ENCODE measurements around the gene SGMS2. TPM values are rescaled to one million over a fixed set of nuclear protein-coding genes. Genes with fewer than 3 reads are reported as not detected.
"Not testable (repeated sequence)": the region's sequence is repeated elsewhere in the genome, so short reads cannot be mapped to it uniquely, and the experiment has no call there.

Gene SGMS2
- total RNA-seq, 1 experiment from 2014 or later = 0.72 TPM

DNA sequence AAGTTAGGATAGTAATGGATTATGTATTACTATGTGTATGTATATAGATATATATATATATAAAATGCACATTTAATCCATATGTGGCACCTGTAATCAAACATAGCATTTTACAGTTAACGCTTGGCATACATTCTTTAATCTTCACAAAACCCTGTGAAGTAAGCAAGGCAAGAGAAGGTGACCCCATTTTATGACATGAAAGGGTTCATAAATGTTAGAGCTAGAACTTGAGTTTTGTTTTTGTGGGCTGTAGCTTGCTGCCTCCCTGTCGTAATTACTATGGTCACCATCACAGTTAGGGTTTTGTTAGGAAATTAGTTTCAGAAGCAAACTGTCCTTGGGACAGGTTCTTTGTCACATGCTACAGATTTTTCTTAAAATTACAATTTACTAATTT, 92.8 kb downstream of the SGMS2 start (continued):
- TF ChIP-seq, protein P1, sequence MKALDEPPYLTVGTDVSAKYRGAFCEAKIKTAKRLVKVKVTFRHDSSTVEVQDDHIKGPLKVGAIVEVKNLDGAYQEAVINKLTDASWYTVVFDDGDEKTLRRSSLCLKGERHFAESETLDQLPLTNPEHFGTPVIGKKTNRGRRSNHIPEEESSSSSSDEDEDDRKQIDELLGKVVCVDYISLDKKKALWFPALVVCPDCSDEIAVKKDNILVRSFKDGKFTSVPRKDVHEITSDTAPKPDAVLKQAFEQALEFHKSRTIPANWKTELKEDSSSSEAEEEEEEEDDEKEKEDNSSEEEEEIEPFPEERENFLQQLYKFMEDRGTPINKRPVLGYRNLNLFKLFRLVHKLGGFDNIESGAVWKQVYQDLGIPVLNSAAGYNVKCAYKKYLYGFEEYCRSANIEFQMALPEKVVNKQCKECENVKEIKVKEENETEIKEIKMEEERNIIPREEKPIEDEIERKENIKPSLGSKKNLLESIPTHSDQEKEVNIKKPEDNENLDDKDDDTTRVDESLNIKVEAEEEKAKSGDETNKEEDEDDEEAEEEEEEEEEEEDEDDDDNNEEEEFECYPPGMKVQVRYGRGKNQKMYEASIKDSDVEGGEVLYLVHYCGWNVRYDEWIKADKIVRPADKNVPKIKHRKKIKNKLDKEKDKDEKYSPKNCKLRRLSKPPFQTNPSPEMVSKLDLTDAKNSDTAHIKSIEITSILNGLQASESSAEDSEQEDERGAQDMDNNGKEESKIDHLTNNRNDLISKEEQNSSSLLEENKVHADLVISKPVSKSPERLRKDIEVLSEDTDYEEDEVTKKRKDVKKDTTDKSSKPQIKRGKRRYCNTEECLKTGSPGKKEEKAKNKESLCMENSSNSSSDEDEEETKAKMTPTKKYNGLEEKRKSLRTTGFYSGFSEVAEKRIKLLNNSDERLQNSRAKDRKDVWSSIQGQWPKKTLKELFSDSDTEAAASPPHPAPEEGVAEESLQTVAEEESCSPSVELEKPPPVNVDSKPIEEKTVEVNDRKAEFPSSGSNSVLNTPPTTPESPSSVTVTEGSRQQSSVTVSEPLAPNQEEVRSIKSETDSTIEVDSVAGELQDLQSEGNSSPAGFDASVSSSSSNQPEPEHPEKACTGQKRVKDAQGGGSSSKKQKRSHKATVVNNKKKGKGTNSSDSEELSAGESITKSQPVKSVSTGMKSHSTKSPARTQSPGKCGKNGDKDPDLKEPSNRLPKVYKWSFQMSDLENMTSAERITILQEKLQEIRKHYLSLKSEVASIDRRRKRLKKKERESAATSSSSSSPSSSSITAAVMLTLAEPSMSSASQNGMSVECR (CRISPR knock-in tag; IDR thresholded peaks at IDR 0.05; ENCODE audit: borderline replicate concordance) = no peak
- TF ChIP-seq KAT7 (CRISPR knock-in tag; IDR thresholded peaks at IDR 0.05; ENCODE audit: borderline replicate concordance) (no peak), NR1H2 (CRISPR knock-in tag; IDR thresholded peaks at IDR 0.05) (no peak)

DNA sequence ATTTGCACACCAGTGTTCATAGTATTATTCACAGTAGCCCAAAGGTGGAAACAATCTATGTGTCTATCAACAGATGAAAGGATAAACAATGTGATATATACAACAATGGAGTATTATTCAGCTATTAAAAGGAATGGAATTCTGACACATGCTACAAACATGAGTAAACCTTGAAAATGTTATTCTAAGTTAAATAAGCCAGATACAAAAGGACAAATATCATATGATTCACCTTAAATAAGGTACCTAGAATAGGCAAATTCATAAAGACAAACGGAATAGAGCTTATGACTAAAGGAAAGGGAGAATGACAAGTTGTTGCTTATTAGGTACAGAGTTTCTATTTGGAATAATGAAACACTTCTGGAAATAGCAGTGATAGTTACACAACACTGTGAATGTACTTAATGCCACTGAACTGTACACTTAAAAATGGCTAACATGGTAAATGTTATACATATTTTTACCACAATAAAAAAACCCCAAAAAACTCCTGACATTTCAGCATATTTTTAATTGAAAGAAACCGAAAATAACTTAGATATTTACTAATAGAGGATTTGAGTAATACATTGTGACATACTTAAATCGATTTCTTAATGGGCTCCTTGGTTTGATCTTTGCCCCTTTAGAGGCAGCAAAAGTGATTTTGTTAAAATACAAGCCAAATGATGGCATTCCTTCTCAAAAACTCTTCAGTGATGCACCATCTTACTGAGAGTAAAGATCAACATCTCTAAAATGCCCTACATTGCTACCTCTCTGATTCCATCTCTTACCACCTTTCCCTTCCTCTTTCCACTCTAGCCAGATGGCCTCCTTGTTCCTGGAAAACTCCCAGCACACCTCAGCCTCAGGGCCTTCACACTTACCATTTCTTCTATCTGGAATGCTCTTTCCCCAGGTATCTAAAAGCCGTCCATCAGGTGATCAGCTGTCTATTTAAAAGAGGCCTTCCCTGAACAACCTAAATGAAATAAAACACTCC, 98.0 kb downstream of the SGMS2 start:
- POLR2A ChIA-PET = no interaction called here
- no peak overlapping the region for H3K4me3 Mint-ChIP-seq
- H3K4me1 Mint-ChIP-seq = no peaks in the 10 kb centered on the region
- peaks cover 3% of the 10 kb centered on the region for H3K27me3 Mint-ChIP-seq (ENCODE audit: low read depth)
- H3K9me3 Mint-ChIP-seq = peaks cover 28% of the 10 kb centered on the region
- no peak overlapping the region for H3K27ac Mint-ChIP-seq
- ATAC-seq (no peak), DNase-seq (ENCODE audit: low spot score) (no peak)
- peaks cover 8% of the 10 kb centered on the region for H3K36me3 Mint-ChIP-seq
- TF ChIP-seq, protein P2, sequence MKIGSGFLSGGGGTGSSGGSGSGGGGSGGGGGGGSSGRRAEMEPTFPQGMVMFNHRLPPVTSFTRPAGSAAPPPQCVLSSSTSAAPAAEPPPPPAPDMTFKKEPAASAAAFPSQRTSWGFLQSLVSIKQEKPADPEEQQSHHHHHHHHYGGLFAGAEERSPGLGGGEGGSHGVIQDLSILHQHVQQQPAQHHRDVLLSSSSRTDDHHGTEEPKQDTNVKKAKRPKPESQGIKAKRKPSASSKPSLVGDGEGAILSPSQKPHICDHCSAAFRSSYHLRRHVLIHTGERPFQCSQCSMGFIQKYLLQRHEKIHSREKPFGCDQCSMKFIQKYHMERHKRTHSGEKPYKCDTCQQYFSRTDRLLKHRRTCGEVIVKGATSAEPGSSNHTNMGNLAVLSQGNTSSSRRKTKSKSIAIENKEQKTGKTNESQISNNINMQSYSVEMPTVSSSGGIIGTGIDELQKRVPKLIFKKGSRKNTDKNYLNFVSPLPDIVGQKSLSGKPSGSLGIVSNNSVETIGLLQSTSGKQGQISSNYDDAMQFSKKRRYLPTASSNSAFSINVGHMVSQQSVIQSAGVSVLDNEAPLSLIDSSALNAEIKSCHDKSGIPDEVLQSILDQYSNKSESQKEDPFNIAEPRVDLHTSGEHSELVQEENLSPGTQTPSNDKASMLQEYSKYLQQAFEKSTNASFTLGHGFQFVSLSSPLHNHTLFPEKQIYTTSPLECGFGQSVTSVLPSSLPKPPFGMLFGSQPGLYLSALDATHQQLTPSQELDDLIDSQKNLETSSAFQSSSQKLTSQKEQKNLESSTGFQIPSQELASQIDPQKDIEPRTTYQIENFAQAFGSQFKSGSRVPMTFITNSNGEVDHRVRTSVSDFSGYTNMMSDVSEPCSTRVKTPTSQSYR (CRISPR knock-in tag; IDR thresholded peaks at IDR 0.05) = no peak
- no peak for TF ChIP-seq MYBL2 (CRISPR knock-in tag; IDR thresholded peaks at IDR 0.05)
- CTCF ChIA-PET = no interaction called here

DNA sequence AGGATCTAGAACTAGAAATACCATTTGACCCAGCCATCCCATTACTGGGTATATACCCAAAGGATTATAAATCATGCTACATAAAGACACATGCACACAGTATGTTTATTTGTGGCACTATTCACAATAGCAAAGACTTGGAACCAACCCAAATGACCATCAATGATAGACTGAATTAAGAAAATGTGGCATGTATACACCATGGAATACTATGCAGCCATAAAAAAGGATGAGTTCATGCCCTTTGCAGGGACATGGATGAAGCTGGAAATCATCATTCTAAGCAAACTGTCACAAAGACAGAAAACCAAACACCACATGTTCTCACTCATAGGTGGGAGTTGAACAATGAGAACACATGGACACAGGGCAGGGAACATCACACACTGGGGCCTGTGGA, 101.0 kb downstream of the SGMS2 start:
- POLR2A ChIA-PET; H3K36me3 Mint-ChIP-seq; H3K4me3 Mint-ChIP-seq; H3K4me1 Mint-ChIP-seq; CTCF ChIA-PET; H3K9me3 Mint-ChIP-seq; ATAC-seq; H3K27ac Mint-ChIP-seq; DNase-seq (ENCODE audit: low spot score): not testable (repeated sequence)
- peaks cover 23% of the 10 kb centered on the region for H3K27me3 Mint-ChIP-seq (ENCODE audit: low read depth)

DNA sequence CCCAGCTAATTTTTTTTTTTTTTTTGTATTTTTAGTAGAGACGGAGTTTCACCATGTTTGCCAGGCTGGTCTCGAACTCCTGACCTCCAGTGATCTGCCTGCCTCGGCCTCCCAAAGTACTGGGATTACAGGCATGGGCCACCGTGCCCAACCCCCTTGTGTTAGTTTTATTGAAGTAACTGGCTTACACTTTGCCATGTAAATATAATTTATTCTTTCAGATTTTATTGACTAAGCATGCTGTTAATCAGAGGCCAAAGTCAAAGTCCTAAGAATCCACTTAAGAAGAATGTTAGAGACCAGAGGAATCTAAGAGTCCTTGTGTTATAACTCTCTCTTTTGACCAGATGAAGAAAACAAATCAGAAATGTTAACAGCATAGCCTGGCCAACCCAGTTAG, 102.1 kb downstream of the SGMS2 start:
- CTCF ChIA-PET; DNase-seq (ENCODE audit: low spot score); H3K4me3 Mint-ChIP-seq; POLR2A ChIA-PET; H3K9me3 Mint-ChIP-seq; H3K36me3 Mint-ChIP-seq; H3K4me1 Mint-ChIP-seq; H3K27ac Mint-ChIP-seq; ATAC-seq: not testable (repeated sequence)
- peaks cover 30% of the 10 kb centered on the region for H3K27me3 Mint-ChIP-seq (ENCODE audit: low read depth)
